Keratinocyte (primary cell): ENCODE measurements around the gene SOHLH1. TPM values are rescaled to one million over a fixed set of nuclear protein-coding genes. Genes with fewer than 3 reads are reported as not detected.

Experiments used
- DNase-seq: peaks from one replicate; pipeline ENCODE4 v3.0.0-alpha.2; 2011; ENCODE audit warnings: low read depth, missing footprints, low spot score
- FAIRE-seq: peaks from 2 replicates; lab custom pipeline; 2011; peaks lifted over from hg19 to GRCh38; lab: Jason Lieb, UNC
- H2AFZ ChIP-seq: 2 replicates; pipeline ENCODE4 v1.6.0; 2012; ENCODE audit warnings: low read length, control low read depth, inconsistent platforms; ENCODE audit not compliant: control insufficient read depth
- H3K27ac ChIP-seq: 2 replicates; pipeline ENCODE4 v1.5.1; 2011; ENCODE audit warnings: low read length; ENCODE audit not compliant: control insufficient read depth, insufficient read depth
- H3K27me3 ChIP-seq: 3 replicates; pipeline ENCODE4 v1.6.0; 2011; ENCODE audit warnings: low read length; ENCODE audit not compliant: control insufficient read depth, insufficient read depth; ENCODE audit errors: extremely low read depth
- H3K36me3 ChIP-seq, 2 experiments: 2 replicates in 1 of 2; 3 replicates in 1 of 2; pipeline ENCODE4 v1.5.1; 2011; ENCODE audit warnings: low read length in 2 of 2, mild to moderate bottlenecking in 1 of 2; ENCODE audit not compliant: control insufficient read depth in 2 of 2, insufficient read depth in 2 of 2; ENCODE audit errors: extremely low read depth in 1 of 2
- H3K4me1 ChIP-seq: 3 replicates; pipeline ENCODE4 v1.5.1; 2011; ENCODE audit warnings: low read length; ENCODE audit not compliant: control insufficient read depth, insufficient read depth; ENCODE audit errors: extremely low read depth
- H3K4me2 ChIP-seq: 3 replicates; pipeline ENCODE4 v1.6.0; 2011; ENCODE audit warnings: low read depth, low read length; ENCODE audit not compliant: control insufficient read depth, insufficient read depth; ENCODE audit errors: extremely low read depth
- H3K4me3 ChIP-seq, 3 experiments: fragments of 200-600 bp in 1 of 3; sonication (generic) in 1 of 3; 2 replicates in 2 of 3; 3 replicates in 1 of 3; pipeline ENCODE4 v1.5.1; 2011 to 2016; ENCODE audit warnings: low read length in 3 of 3, mild to moderate bottlenecking in 3 of 3, control low read depth in 2 of 3, inconsistent platforms in 1 of 3, low read depth in 1 of 3, mixed read lengths in 1 of 3, mixed run types in 1 of 3, moderate library complexity in 1 of 3; ENCODE audit not compliant: control insufficient read depth in 2 of 3, insufficient read depth in 2 of 3; ENCODE audit errors: extremely low read depth in 1 of 3
- H3K79me2 ChIP-seq: 2 replicates; pipeline ENCODE4 v1.6.0; 2012; ENCODE audit warnings: low read length; ENCODE audit not compliant: control insufficient read depth, insufficient read depth
- H3K9ac ChIP-seq: 3 replicates; pipeline ENCODE4 v1.6.0; 2011; ENCODE audit warnings: low read length; ENCODE audit not compliant: control insufficient read depth, insufficient read depth; ENCODE audit errors: extremely low read depth
- H3K9me1 ChIP-seq: 3 replicates; pipeline ENCODE4 v1.6.0; 2011; ENCODE audit warnings: low read length; ENCODE audit not compliant: control insufficient read depth, insufficient read depth; ENCODE audit errors: extremely low read depth
- H3K9me3 ChIP-seq: 2 replicates; pipeline ENCODE4 v1.5.1; 2012; ENCODE audit warnings: low read depth, low read length; ENCODE audit not compliant: control insufficient read depth
- H4K20me1 ChIP-seq: 3 replicates; pipeline ENCODE4 v1.6.0; 2011; ENCODE audit warnings: low read length; ENCODE audit not compliant: control insufficient read depth, insufficient read depth; ENCODE audit errors: extremely low read depth
- EZH2 ChIP-seq: IDR thresholded peaks from one replicate; pipeline ENCODE4 v1.6.1; 2012; ENCODE audit warnings: inconsistent platforms, mild to moderate bottlenecking, low read length, moderate library complexity
- dilution Hi-C: fragments of 300-500 bp; cut with MboI; formaldehyde crosslinking; loops from one replicate; pipeline ENCODE4 v1.7.0; 2020; ENCODE audit warnings: low sequenced_read_pairs; ENCODE audit not compliant: extremely low pct_ligation_motif_present
- polyA plus RNA-seq, 5 experiments: library from polyadenylated mRNA; depleted of rRNA in 3 of 5; stranded (reverse) in 3 of 5; stranded (forward) in 1 of 5; unstranded in 1 of 5; fragments of >200 nt; gene quantifications; 1 replicate in 1 of 5; 2 replicates in 3 of 5; 3 replicates in 1 of 5; pipeline versions ENCODE4 v1.2.1 to v1.2.3, GENCODE V29; 2011 to 2012; ENCODE audit warnings: missing spikeins in 2 of 5, low read depth in 1 of 5, low replicate concordance in 1 of 5
- TF ChIP-seq, protein P1 (sequence below), 3 experiments: IDR thresholded peaks in 1 of 3; conservative IDR thresholded peaks in 1 of 3; optimal IDR thresholded peaks in 1 of 3; 2 replicates in 2 of 3; 3 replicates in 1 of 3; pipeline versions ENCODE3 to v1.5.1; 2011; ENCODE audit warnings: low read length in 3 of 3, mild to moderate bottlenecking in 3 of 3, moderate library complexity in 2 of 3, control low read depth in 1 of 3, inconsistent platforms in 1 of 3; ENCODE audit not compliant: insufficient read depth in 2 of 3; ENCODE audit errors: extremely low read depth in 1 of 3

SOHLH1 gene
- polyA plus RNA-seq, 1 donor (not counting 4 experiments of a cell fraction or from before 2014, with no cell fraction given) = not detected

DNA sequence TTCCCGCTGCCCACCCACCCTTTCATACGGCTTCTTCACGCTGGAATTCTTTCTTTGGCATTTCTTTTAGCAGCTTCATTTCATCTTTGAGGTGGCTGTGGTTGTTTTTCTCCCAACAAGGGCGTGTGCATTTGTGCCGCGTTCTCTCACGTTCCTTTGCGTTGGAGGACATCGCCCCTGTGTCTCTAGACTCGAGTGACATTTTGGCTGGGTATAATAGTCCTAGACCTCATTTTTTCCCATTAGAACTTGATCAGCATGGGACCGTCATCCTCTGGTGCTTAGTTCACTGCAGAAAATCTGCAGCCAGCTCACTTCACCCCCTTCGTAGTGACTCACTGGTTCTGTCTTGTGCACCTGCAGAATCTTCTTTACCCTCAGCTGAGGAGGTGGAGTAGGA lies 32.2 kb upstream of the SOHLH1 start:
- no peak for DNase-seq
- TF ChIP-seq, protein P1, sequence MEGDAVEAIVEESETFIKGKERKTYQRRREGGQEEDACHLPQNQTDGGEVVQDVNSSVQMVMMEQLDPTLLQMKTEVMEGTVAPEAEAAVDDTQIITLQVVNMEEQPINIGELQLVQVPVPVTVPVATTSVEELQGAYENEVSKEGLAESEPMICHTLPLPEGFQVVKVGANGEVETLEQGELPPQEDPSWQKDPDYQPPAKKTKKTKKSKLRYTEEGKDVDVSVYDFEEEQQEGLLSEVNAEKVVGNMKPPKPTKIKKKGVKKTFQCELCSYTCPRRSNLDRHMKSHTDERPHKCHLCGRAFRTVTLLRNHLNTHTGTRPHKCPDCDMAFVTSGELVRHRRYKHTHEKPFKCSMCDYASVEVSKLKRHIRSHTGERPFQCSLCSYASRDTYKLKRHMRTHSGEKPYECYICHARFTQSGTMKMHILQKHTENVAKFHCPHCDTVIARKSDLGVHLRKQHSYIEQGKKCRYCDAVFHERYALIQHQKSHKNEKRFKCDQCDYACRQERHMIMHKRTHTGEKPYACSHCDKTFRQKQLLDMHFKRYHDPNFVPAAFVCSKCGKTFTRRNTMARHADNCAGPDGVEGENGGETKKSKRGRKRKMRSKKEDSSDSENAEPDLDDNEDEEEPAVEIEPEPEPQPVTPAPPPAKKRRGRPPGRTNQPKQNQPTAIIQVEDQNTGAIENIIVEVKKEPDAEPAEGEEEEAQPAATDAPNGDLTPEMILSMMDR (optimal IDR thresholded peaks at IDR 0.05 in 1 of 3, IDR thresholded peaks at IDR 0.05 in 1 of 3, conservative IDR thresholded peaks at IDR 0.05 in 1 of 3; ENCODE audit: extremely low read depth in 1 of 3, insufficient read depth in 2 of 3, low read length in 3 of 3) = no peak
- TF ChIP-seq EZH2 = no peak
- dilution Hi-C loops = no loop called here

DNA sequence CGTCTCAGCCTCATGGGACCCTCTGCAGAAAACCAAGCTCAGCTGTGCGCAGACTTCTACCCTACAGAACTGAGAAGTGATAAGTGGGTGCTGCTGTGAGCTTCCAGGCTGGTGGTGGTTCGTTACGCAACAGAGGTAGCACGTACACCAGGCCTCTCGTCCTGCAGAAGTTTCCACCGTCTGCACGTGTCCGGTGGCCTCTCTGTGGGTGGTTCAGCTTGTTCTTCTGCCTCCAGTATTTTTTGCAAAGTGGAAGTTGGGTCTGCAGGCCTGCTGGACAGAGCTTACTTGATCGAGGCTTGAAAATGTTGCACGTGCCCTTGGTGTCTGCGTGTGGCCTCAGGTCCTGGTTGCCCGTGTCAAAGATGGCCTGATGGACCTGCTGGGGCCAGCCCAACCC lies 30.2 kb upstream of the SOHLH1 start:
- TF ChIP-seq, protein P1 (optimal IDR thresholded peaks at IDR 0.05 in 1 of 3, IDR thresholded peaks at IDR 0.05 in 1 of 3, conservative IDR thresholded peaks at IDR 0.05 in 1 of 3; ENCODE audit: extremely low read depth in 1 of 3, insufficient read depth in 2 of 3, low read length in 3 of 3) = no peak
- FAIRE-seq = no peak

More for the DNA sequence above, 32.2 kb upstream of the SOHLH1 start:
- Histone ChIP-seq H3K36me3 (no peaks in the 10 kb centered on the region), H3K27ac (no peak overlapping the region), H3K4me1 (no peaks in the 10 kb centered on the region), H3K9ac (no peak overlapping the region), H3K79me2 (no peaks in the 10 kb centered on the region), H2AFZ (no peak overlapping the region), H3K9me3 (no peaks in the 10 kb centered on the region), H3K4me2 (no peak overlapping the region), H4K20me1 (no peaks in the 10 kb centered on the region), H3K4me3 (no peak overlapping the region), H3K27me3 (peaks cover 24% of the 10 kb centered on the region), H3K9me1 (no peaks in the 10 kb centered on the region)
- no peak for FAIRE-seq

More for the DNA sequence above, 30.2 kb upstream of the SOHLH1 start:
- Histone ChIP-seq H3K4me2 (no peak overlapping the region), H3K27ac (no peak overlapping the region), H3K4me1 (no peaks in the 10 kb centered on the region), H3K9me1 (no peaks in the 10 kb centered on the region), H3K4me3 (no peak overlapping the region), H3K79me2 (no peaks in the 10 kb centered on the region), H3K9me3 (no peaks in the 10 kb centered on the region), H2AFZ (no peak overlapping the region), H3K36me3 (no peaks in the 10 kb centered on the region), H4K20me1 (no peaks in the 10 kb centered on the region), H3K9ac (no peak overlapping the region), H3K27me3 (peaks cover 17% of the 10 kb centered on the region)
- DNase-seq = no peak
- dilution Hi-C loops = no loop called here
